SK-N-SH (cell line): ENCODE measurements around the gene POLD4. TPM values are rescaled to one million over a fixed set of nuclear protein-coding genes. Genes with fewer than 3 reads are reported as not detected.

Source experiments
- CTCF ChIA-PET: fragments of 300-600, 350-600 bp; formaldehyde crosslinking; extraction: SDS; loops from one replicate; lab custom pipeline; 2021; lab: Yijun Ruan, JAX
- POLR2A ChIA-PET: fragments of 350-600 bp; sonication (Branson Sonifier 250); formaldehyde crosslinking; extraction: SDS; loops from one replicate; lab custom pipeline; 2020; ENCODE audit warnings: antibody characterized with exemption, inconsistent platforms; lab: Yijun Ruan, JAX
- DNase-seq: peaks from one replicate; pipeline ENCODE4 v3.0.0; 2012
- H2AFZ ChIP-seq: fragments of 200-600 bp; sonication (generic); 2 replicates; pipeline ENCODE4 v1.8.1; 2016; ENCODE audit warnings: antibody characterized with exemption, mild to moderate bottlenecking, low read depth
- H3F3A ChIP-seq: fragments of 200-600 bp; sonication (generic); replicated peaks from 2 replicates; pipeline ENCODE3; 2016; ENCODE audit warnings: antibody characterized with exemption, mild to moderate bottlenecking; ENCODE audit not compliant: insufficient read depth
- H3K27ac ChIP-seq, 2 experiments: fragments of 200-500 bp in 1 of 2; fragments of 200-600 bp in 1 of 2; sonication (Bioruptor generic) in 1 of 2; sonication (generic), shearing (Covaris generic) in 1 of 2; 2 replicates each; pipeline versions ENCODE4 v1.5.1 to v1.6.1; 2014 to 2016; ENCODE audit warnings: low read depth in 2 of 2, inconsistent platforms in 1 of 2, low read length in 1 of 2, mild to moderate bottlenecking in 1 of 2, mixed read lengths in 1 of 2
- H3K27me3 ChIP-seq: fragments of 200-600 bp; sonication (generic), shearing (Covaris generic); 2 replicates; pipeline ENCODE4 v1.6.1; 2016; ENCODE audit warnings: mixed run types; ENCODE audit not compliant: insufficient read depth
- H3K36me3 ChIP-seq, 2 experiments: fragments of 200-500 bp in 1 of 2; fragments of 200-600 bp in 1 of 2; sonication (Bioruptor generic) in 1 of 2; sonication (generic) in 1 of 2; replicated peaks in 1 of 2; 2 replicates each; pipeline versions ENCODE3 to v1.5.1; 2014 to 2016; ENCODE audit warnings: low read length in 1 of 2, mild to moderate bottlenecking in 1 of 2; ENCODE audit not compliant: insufficient read depth in 2 of 2, control insufficient read depth in 1 of 2
- H3K4me1 ChIP-seq, 2 experiments: fragments of 200-500 bp in 1 of 2; fragments of 200-600 bp in 1 of 2; sonication (Bioruptor generic) in 1 of 2; sonication (generic), shearing (Covaris generic) in 1 of 2; 2 replicates each; pipeline versions ENCODE4 v1.5.1 to v1.6.1; 2014 to 2016; ENCODE audit warnings: low read depth in 1 of 2, low read length in 1 of 2, mixed run types in 1 of 2; ENCODE audit not compliant: insufficient read depth in 2 of 2, control insufficient read depth in 1 of 2
- H3K4me2 ChIP-seq: fragments of 200-600 bp; sonication (generic), shearing (Covaris generic); 2 replicates; pipeline ENCODE4 v1.6.1; 2017; ENCODE audit warnings: mixed run types
- H3K4me3 ChIP-seq, 2 experiments: fragments of 200-500 bp in 1 of 2; fragments of 200-600 bp in 1 of 2; sonication (Bioruptor generic) in 1 of 2; sonication (generic), shearing (Covaris generic) in 1 of 2; 2 replicates each; pipeline versions ENCODE4 v1.5.1 to v1.8.1; 2014 to 2016; ENCODE audit warnings: low read depth in 2 of 2, inconsistent platforms in 1 of 2, low read length in 1 of 2, mild to moderate bottlenecking in 1 of 2, mixed read lengths in 1 of 2, moderate library complexity in 1 of 2
- H3K79me2 ChIP-seq: fragments of 200-600 bp; sonication (generic); 2 replicates; pipeline ENCODE4 v1.8.1; 2017; ENCODE audit warnings: mild to moderate bottlenecking; ENCODE audit not compliant: insufficient read depth
- H3K9ac ChIP-seq: fragments of 200-600 bp; sonication (generic); 2 replicates; pipeline ENCODE4 v1.6.1; 2017; ENCODE audit warnings: mixed run types
- H3K9me2 ChIP-seq: fragments of 200-600 bp; sonication (generic); 2 replicates; pipeline ENCODE4 v1.6.1; 2017; ENCODE audit warnings: mixed run types
- H3K9me3 ChIP-seq: fragments of 200-600 bp; sonication (generic); 2 replicates; pipeline ENCODE4 v1.6.1; 2017; ENCODE audit warnings: mixed run types, mild to moderate bottlenecking, moderate library complexity
- H4K20me1 ChIP-seq: fragments of 200-600 bp; sonication (generic); 2 replicates; pipeline ENCODE4 v1.6.1; 2017; ENCODE audit warnings: mild to moderate bottlenecking, mixed run types; ENCODE audit not compliant: insufficient read depth
- FOXM1 ChIP-seq: IDR thresholded peaks from 2 replicates; pipeline ENCODE4 v1.4.0; 2012; ENCODE audit warnings: low read depth, mild to moderate bottlenecking
- GABPA ChIP-seq: IDR thresholded peaks from 2 replicates; pipeline ENCODE4 v1.4.0; 2012; ENCODE audit warnings: low read depth, mild to moderate bottlenecking
- JUND ChIP-seq: IDR thresholded peaks from 2 replicates; pipeline ENCODE4 v1.4.0; 2012
- MAX ChIP-seq: IDR thresholded peaks from 2 replicates; pipeline ENCODE4 v1.4.0; 2012; ENCODE audit warnings: low read depth
- NFIC ChIP-seq: IDR thresholded peaks from 2 replicates; pipeline ENCODE4 v1.4.0; 2012; ENCODE audit warnings: borderline replicate concordance
- NRF1 ChIP-seq: IDR thresholded peaks from 2 replicates; pipeline ENCODE4 v1.6.1; 2012; ENCODE audit warnings: low read depth, mild to moderate bottlenecking, low read length
- POLR2AphosphoS5 ChIP-seq: IDR thresholded peaks from 2 replicates; pipeline ENCODE4 v1.6.1; 2012; ENCODE audit warnings: low read depth, low read length
- RFX5 ChIP-seq: IDR thresholded peaks from 2 replicates; pipeline ENCODE4 v1.6.1; 2012; ENCODE audit warnings: mild to moderate bottlenecking, improper control_type of control experiment, low read length
- SMC3 ChIP-seq: IDR thresholded peaks from 2 replicates; pipeline ENCODE4 v1.6.1; 2012; ENCODE audit warnings: low read depth, low read length, improper control_type of control experiment
- TAF1 ChIP-seq: IDR thresholded peaks from 2 replicates; pipeline ENCODE4 v1.6.1; 2012; ENCODE audit warnings: low read depth, mild to moderate bottlenecking, low read length, moderate library complexity, borderline replicate concordance
- TCF12 ChIP-seq: IDR thresholded peaks from 2 replicates; pipeline ENCODE4 v1.4.0; 2012
- YY1 ChIP-seq: IDR thresholded peaks from 2 replicates; pipeline ENCODE4 v1.4.0; 2012; ENCODE audit warnings: low read depth, mild to moderate bottlenecking
- WGBS: methylation state at CpG from one replicate; pipeline ENCODE4 v1.1.6; 2017; ENCODE audit warnings: low lambda C conversion rate; 5-methylcytosine and 5-hydroxymethylcytosine counted together
- polyA plus RNA-seq, 3 experiments: library from polyadenylated mRNA; depleted of rRNA; stranded (reverse); fragments of >200 nt; gene quantifications; 2 replicates each; pipeline ENCODE4 v1.2.3, GENCODE V29; 2012
- TF ChIP-seq, protein P1 (sequence below): fragments of 200-600 bp; sonication (generic); IDR thresholded peaks from 2 replicates; pipeline ENCODE4 v1.6.1; 2017; ENCODE audit warnings: antibody characterized with exemption, mild to moderate bottlenecking, moderate library complexity

Gene POLD4
- polyA plus RNA-seq, 1 of the 3 experiments (the other 2 are of a cell fraction): 80.4 TPM

GRCh38 chr11:67373648-67374570 is 20.6 kb upstream of the POLD4 start (continued):
- TF ChIP-seq, protein P1, sequence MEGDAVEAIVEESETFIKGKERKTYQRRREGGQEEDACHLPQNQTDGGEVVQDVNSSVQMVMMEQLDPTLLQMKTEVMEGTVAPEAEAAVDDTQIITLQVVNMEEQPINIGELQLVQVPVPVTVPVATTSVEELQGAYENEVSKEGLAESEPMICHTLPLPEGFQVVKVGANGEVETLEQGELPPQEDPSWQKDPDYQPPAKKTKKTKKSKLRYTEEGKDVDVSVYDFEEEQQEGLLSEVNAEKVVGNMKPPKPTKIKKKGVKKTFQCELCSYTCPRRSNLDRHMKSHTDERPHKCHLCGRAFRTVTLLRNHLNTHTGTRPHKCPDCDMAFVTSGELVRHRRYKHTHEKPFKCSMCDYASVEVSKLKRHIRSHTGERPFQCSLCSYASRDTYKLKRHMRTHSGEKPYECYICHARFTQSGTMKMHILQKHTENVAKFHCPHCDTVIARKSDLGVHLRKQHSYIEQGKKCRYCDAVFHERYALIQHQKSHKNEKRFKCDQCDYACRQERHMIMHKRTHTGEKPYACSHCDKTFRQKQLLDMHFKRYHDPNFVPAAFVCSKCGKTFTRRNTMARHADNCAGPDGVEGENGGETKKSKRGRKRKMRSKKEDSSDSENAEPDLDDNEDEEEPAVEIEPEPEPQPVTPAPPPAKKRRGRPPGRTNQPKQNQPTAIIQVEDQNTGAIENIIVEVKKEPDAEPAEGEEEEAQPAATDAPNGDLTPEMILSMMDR: peak; percentile 55
- no peak for TF ChIP-seq GABPA
- peak; percentile 14; the same call in 1 of the 2 replicates for TF ChIP-seq SMC3
- TF ChIP-seq FOXM1: 0 out of 2 replicates have a peak, but pooled peaks have one; percentile 40
- TF ChIP-seq TCF12: peak; percentile 85
- TF ChIP-seq YY1: peak; percentile 41; the same call in 1 of the 2 replicates
- peak; percentile 83 for TF ChIP-seq JUND
- TF ChIP-seq, all 33 proteins: peak for 19

DNA sequence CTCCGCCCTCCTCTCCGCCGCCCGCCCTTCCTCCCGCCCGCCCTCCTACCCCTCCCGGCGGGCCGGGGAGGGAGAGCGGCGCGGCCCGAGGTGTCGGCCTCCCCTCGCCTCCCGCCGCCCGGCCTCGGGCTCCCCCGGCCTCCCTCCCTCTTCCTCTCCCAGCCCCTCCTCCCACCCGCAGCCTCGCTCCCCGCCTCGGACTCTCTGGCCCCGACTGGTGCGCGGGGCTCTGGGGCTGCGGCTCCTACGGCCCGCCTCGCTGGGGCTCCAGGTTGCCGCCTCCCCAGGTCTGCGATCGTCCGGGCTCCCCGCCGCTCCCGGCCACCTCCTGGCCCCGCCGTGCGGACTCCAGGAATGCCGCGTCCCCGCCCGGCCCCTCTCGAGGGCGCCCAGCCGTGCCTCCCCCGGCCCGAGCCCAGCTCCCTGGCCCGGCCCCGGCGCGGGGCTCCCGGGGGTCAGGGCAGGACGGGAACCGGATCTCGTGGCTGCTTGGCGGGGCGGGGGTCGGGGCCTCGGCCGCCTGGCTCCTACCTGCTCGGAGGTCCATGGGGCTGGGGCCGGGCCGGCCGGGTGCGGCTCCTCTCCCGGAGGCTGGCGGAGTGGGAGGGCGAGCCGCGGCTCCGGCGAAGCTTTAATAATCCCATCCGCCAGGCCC is 19.8 kb upstream of the POLD4 start, which contains the start of gene CLCF1:
CLCF1 (minus strand) TSS at position 606 of the 655 bp plus-strand sequence; CDS start at position 547, 59 bp downstream.
- DNase-seq: peak; percentile 90
- H3K36me3 ChIP-seq: no peaks in the 10 kb centered on the region
- H3K4me1 ChIP-seq: peaks cover 33 to 41% of the 10 kb centered on the region in 2 experiments; a peak in 3 of 4 replicates
- H3K9me2 ChIP-seq: no peaks in the 10 kb centered on the region
- peak within 1 kb of the TSS; percentile 67 to 96 for H3K27ac ChIP-seq
- H3F3A ChIP-seq: peaks cover 22% of the 10 kb centered on the region
- peak within 1 kb of the TSS; percentile 77 for H3K4me2 ChIP-seq
- peak within 1 kb of the TSS; percentile 61 to 83 for H3K4me3 ChIP-seq
- no peaks in the 10 kb centered on the region for H3K9me3 ChIP-seq
- peaks cover 52% of the 10 kb centered on the region for H3K79me2 ChIP-seq
- TF ChIP-seq POLR2AphosphoS5: 0 out of 2 replicates have a peak, but pooled peaks have one; percentile 1
- no peak for TF ChIP-seq RFX5
- TF ChIP-seq JUND: no peak
- no peaks in the 10 kb centered on the region for H3K27me3 ChIP-seq
- CTCF ChIA-PET: interaction anchor here (0.9 to 19.7 kb wide), 9 partner anchors 9 to 111 kb away, joined by 3 to 955 read pairs (median 5); partner anchors contain the start of genes POLD4 and RAD9A
- H3K9ac ChIP-seq: peak within 1 kb of the TSS; percentile 100
- WGBS: 3% methylated on average over 27 of the region's 76 CpGs
- peaks cover 37% of the 10 kb centered on the region for H4K20me1 ChIP-seq
- POLR2A ChIA-PET: interaction anchor here (0.6 to 1.4 kb wide), 4 partner anchors 16 to 257 kb away, joined by 3 to 5 read pairs (median 3); partner anchors contain the start of genes PPP1CA and RAD9A
- H2AFZ ChIP-seq: no peak within 1 kb of the TSS

DNA sequence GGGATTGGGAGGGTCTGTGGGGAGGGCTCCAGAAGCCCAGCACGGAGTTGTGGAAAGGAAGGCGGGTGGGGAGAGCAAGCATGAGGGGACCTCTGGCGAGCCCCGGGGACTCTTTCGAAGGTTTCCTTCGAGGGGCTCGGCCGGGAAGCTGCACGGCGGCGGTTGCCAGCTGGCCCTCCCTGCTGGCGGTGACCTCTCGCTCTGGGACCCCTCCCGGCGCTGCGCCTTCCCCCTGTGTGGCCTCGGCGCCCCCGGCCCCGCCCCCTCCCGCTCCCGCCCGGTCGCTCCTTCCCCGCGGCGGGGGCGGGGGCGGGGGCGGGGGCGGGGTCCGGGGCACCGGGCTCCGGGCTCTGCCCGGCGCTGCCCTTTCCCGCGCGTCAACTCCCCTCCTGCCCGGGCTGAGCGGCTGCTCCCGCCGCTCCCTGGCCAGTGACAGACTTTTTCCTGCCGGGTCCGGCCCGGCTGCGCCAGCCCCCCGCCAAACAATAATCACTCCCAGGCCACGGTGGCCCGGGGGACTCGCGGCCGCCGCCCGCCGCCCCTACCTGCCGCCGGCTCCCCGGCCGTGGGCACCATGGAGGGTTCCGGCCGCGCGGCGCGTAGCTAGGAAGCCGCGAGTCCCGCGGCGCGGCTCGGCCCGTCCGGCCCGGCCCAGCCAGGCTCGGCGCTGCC is 19.1 kb upstream of the POLD4 start:
- CTCF ChIA-PET: interaction anchor here (0.8 to 19.7 kb wide), 10 partner anchors 10 to 111 kb away, joined by 3 to 955 read pairs (median 6); partner anchors contain the start of genes POLD4 and RAD9A
- peak overlapping the region; percentile 77 for H3K4me2 ChIP-seq
- H3K9me3 ChIP-seq: no peaks in the 10 kb centered on the region
- peak overlapping the region; percentile 61 to 83 for H3K4me3 ChIP-seq
- 4% methylated on average over 4 of the region's 78 CpGs for WGBS
- DNase-seq: peak; percentile 81
- no peaks in the 10 kb centered on the region for H3K36me3 ChIP-seq
- no peak overlapping the region for H2AFZ ChIP-seq
- no peaks in the 10 kb centered on the region for H3K27me3 ChIP-seq
- peaks cover 22% of the 10 kb centered on the region for H3F3A ChIP-seq
- peak overlapping the region in 1 of 2 experiments; percentile 96; a peak in 3 of 4 replicates for H3K27ac ChIP-seq
- H3K9me2 ChIP-seq: no peaks in the 10 kb centered on the region
- TF ChIP-seq TAF1 (peak; percentile 45), NFIC (no peak), POLR2AphosphoS5 (0 out of 2 replicates have a peak, but pooled peaks have one; percentile 10), NRF1 (no peak), MAX (peak; percentile 11; the same call in 1 of the 2 replicates)
- TF ChIP-seq, all 33 proteins: peak for 3
- H3K79me2 ChIP-seq: peaks cover 58% of the 10 kb centered on the region
- peaks cover 44% of the 10 kb centered on the region for H4K20me1 ChIP-seq
- POLR2A ChIA-PET: interaction anchor here (0.6 to 1.4 kb wide), 4 partner anchors 15 to 258 kb away, joined by 3 to 5 read pairs (median 3); partner anchors contain the start of genes PPP1CA and RAD9A
- peak overlapping the region; percentile 100 for H3K9ac ChIP-seq
- peaks cover 33 to 38% of the 10 kb centered on the region in 2 experiments; a peak in 3 of 4 replicates for H3K4me1 ChIP-seq
